ENCODE data around the gene EHMT1. TPM values are rescaled to one million over a fixed set of nuclear protein-coding genes. Genes with fewer than 3 reads are reported as not detected.

Gene EHMT1
- total and polyA plus RNA-seq, 2 of the 8 experiments (the other 6 are each of a cell fraction or from before 2014, with no cell fraction given) = 95.7 to 163 TPM

GRCh38 chr9:137696136-137696925 lies 77.5 kb downstream of the EHMT1 start:
- WGBS, 2 experiments (ENCODE audit: extremely low coverage in 1 of 2, insufficient coverage in 1 of 2, insufficient read length in 1 of 2, insufficient replicate concordance in 2 of 2, low coverage in 1 of 2, low lambda C conversion rate in 2 of 2, missing lambda C conversion rate in 1 of 2) = 89% methylated on average over 12 of the region's 12 CpGs; no CpG with 5 or more reads in 1 of the 2 experiments
- ChIA-PET CTCF (ENCODE audit: partially characterized antibody) (interaction anchor here (0.6 to 9.3 kb wide), 17 partner anchors 7 to 323 kb away, joined by 3 to 98 read pairs (median 6); no protein-coding TSS in a partner anchor), POLR2A (ENCODE audit: partially characterized antibody) (interaction anchor here (0.9 to 1.9 kb wide), 4 partner anchors 12 to 44 kb away, joined by 3 to 8 read pairs (median 4); no protein-coding TSS in a partner anchor)
- Histone ChIP-seq H3K9me3 (ENCODE audit: insufficient read depth in 2 of 2, low read depth in 1 of 2, low read length in 1 of 2) (no peaks in the 10 kb centered on the region), H3K23me2 (ENCODE audit: low read depth, low read length) (no peaks in the 10 kb centered on the region), H3K79me1 (ENCODE audit: low read depth, low read length) (peaks cover 12% of the 10 kb centered on the region; the same call in 1 of the 2 replicates), H4K8ac (ENCODE audit: extremely low read depth, insufficient read depth, low read length) (no peak overlapping the region), H3K23ac (ENCODE audit: insufficient read length) (no peak overlapping the region), H3K14ac (ENCODE audit: insufficient read length) (no peak overlapping the region), H3K27me3 (replicated peaks in 1 of 4; ENCODE audit: control insufficient read depth in 3 of 4, extremely low read depth in 1 of 4, insufficient read depth in 3 of 4, low read length in 3 of 4) (no peaks in the 10 kb centered on the region), H2BK15ac (ENCODE audit: low read length) (no peak overlapping the region), H2AK5ac (ENCODE audit: low read depth, low read length) (no peak overlapping the region), H2BK5ac (ENCODE audit: low read depth, low read length) (no peak overlapping the region), H3K4me3 (ENCODE audit: extremely low read depth in 1 of 4, insufficient read depth in 2 of 4, low read depth in 3 of 4, low read length in 4 of 4) (no peak overlapping the region), H3K18ac (ENCODE audit: extremely low read depth, low read length) (no peak overlapping the region), H3K36me3 (ENCODE audit: control insufficient read depth in 2 of 4, insufficient read depth in 4 of 4, low read length in 3 of 4) (no peaks in the 10 kb centered on the region), H2BK12ac (ENCODE audit: low read depth, low read length) (no peak overlapping the region), H3K4me2 (ENCODE audit: insufficient read depth in 1 of 2, low read depth in 2 of 2, low read length in 2 of 2) (no peak overlapping the region), H2BK120ac (replicated peaks; ENCODE audit: low read depth, low read length) (no peak overlapping the region), H2AFZ (ENCODE audit: low read length) (no peak overlapping the region), H4K20me1 (replicated peaks in 1 of 2; ENCODE audit: control insufficient read depth in 1 of 2, insufficient read depth in 2 of 2, low read length in 2 of 2) (peaks cover 9 to 14% of the 10 kb centered on the region in 2 experiments), H4K5ac (ENCODE audit: insufficient read length, low read depth, low read length) (no peak overlapping the region), H3K4ac (replicated peaks; ENCODE audit: insufficient read length, low read depth, low read length) (no peak overlapping the region), H3K56ac (replicated peaks; ENCODE audit: insufficient read length, low read depth, low read length) (no peak overlapping the region), H2BK20ac (ENCODE audit: low read length) (no peak overlapping the region), H3K27ac (ENCODE audit: low read depth, low read length) (no peak overlapping the region), H3K79me2 (ENCODE audit: control insufficient read depth in 1 of 2, insufficient read depth in 2 of 2, low read length in 2 of 2) (peaks cover 9 to 91% of the 10 kb centered on the region in 2 experiments), H3K4me1 (replicated peaks in 1 of 4; ENCODE audit: control insufficient read depth in 3 of 4, insufficient read depth in 4 of 4, low read length in 3 of 4) (peaks cover 7 to 33% (median 17%) of the 10 kb centered on the region in 4 experiments; a peak in 6 of 7 replicates), H4K91ac (replicated peaks; ENCODE audit: insufficient read length, low read length) (no peak overlapping the region), H3K9ac (replicated peaks in 1 of 4; ENCODE audit: extremely low read depth in 1 of 4, low read depth in 3 of 4, low read length in 3 of 4) (no peak overlapping the region)
- FAIRE-seq (no peak), DNase-seq (ENCODE audit: low read depth in 1 of 2, low spot score in 2 of 2) (no peak)
- no peak for TF ChIP-seq EGR1 (IDR thresholded peaks at IDR 0.05; ENCODE audit: borderline replicate concordance, low read depth, low read length)
- TF ChIP-seq CREB1 (IDR thresholded peaks at IDR 0.05) = no peak
- TF ChIP-seq SRF (IDR thresholded peaks at IDR 0.05; ENCODE audit: low read depth, low read length) = no peak
- no peak for TF ChIP-seq ATF3 (IDR thresholded peaks at IDR 0.05; ENCODE audit: insufficient read depth, low read depth, low read length)
- no peak for TF ChIP-seq KDM5A (IDR thresholded peaks at IDR 0.05; ENCODE audit: low read length)
- no peak for TF ChIP-seq JUND (IDR thresholded peaks at IDR 0.05; ENCODE audit: low read length)
- no peak for TF ChIP-seq HDAC2 (IDR thresholded peaks at IDR 0.05; ENCODE audit: borderline replicate concordance in 1 of 2, low read depth in 2 of 2, low read length in 2 of 2)
- TF ChIP-seq SAP30 (IDR thresholded peaks at IDR 0.05; ENCODE audit: insufficient read depth, insufficient replicate concordance, low read length) = no peak
- TF ChIP-seq RBBP5 (IDR thresholded peaks at IDR 0.05; ENCODE audit: borderline replicate concordance, low read depth, low read length) = no peak

Measured in H1 (cell line).